ENCODE results near the gene GABPB2. TPM values are rescaled to one million over a fixed set of nuclear protein-coding genes. Genes with fewer than 3 reads are reported as not detected.
A peak's percentile ranks its signal among the peaks of the same experiment; 100 is the strongest.

GABPB2 gene
- total RNA-seq, 1 donor from 2014 or later = 14.1 TPM

GRCh38 chr1:151128800-151129199 lies 58.2 kb downstream of the GABPB2 start:
- ATAC-seq (no peak), DNase-seq (no peak)
- intact Hi-C loops (cut with DNase I) = no loop called here
- TF ChIP-seq CTCF (IDR thresholded peaks at IDR 0.05) = no peak
- Histone ChIP-seq H3K9me3 (no peaks in the 10 kb centered on the region), H3K27ac (no peak overlapping the region), H3K27me3 (ENCODE audit: low read depth) (no peaks in the 10 kb centered on the region), H3K36me3 (no peaks in the 10 kb centered on the region), H3K4me1 (peaks cover 23% of the 10 kb centered on the region), H3K4me3 (no peak overlapping the region)

- H3K27me3 ChIP-seq (ENCODE audit: low read depth) = no peaks in the 10 kb centered on the region
- ATAC-seq (peak; percentile 93 to 94), DNase-seq (peak; percentile 89)
- H3K4me3 ChIP-seq = peak overlapping the region; percentile 51
- peak overlapping the region; percentile 8 for H3K27ac ChIP-seq
- TF ChIP-seq CTCF (IDR thresholded peaks at IDR 0.05) = no peak
- H3K4me1 ChIP-seq = peaks cover 23% of the 10 kb centered on the region
- H3K36me3 ChIP-seq = no peaks in the 10 kb centered on the region
- intact Hi-C loops (cut with DNase I) = no loop called here
- H3K9me3 ChIP-seq = no peaks in the 10 kb centered on the region
These were observed 60.5 kb downstream of the GABPB2 start for GRCh38 chr1:151130987-151131586.

GRCh38 chr1:151131701-151132334 lies 61.3 kb downstream of the GABPB2 start:
- Histone ChIP-seq H3K9me3 (no peaks in the 10 kb centered on the region), H3K27ac (peak overlapping the region; percentile 36), H3K27me3 (ENCODE audit: low read depth) (no peaks in the 10 kb centered on the region), H3K4me1 (peaks cover 23% of the 10 kb centered on the region), H3K36me3 (peaks cover 5% of the 10 kb centered on the region), H3K4me3 (peak overlapping the region; percentile 51)
- intact Hi-C loops (cut with DNase I) = no loop called here
- TF ChIP-seq CTCF (IDR thresholded peaks at IDR 0.05) = no peak
- DNase-seq (no peak), ATAC-seq (peak; percentile 65 to 75)

GRCh38 chr1:151132335-151133017 lies 61.9 kb downstream of the GABPB2 start:
- intact Hi-C loops (cut with DNase I) = no loop called here
- Histone ChIP-seq H3K27ac (no peak overlapping the region), H3K9me3 (no peaks in the 10 kb centered on the region), H3K4me3 (peak overlapping the region; percentile 51), H3K36me3 (peaks cover 5% of the 10 kb centered on the region), H3K27me3 (ENCODE audit: low read depth) (no peaks in the 10 kb centered on the region), H3K4me1 (peaks cover 23% of the 10 kb centered on the region)
- DNase-seq (no peak), ATAC-seq (peak; percentile 3 to 18)
- no peak for TF ChIP-seq CTCF (IDR thresholded peaks at IDR 0.05)

GRCh38 chr1:151133018-151133806 lies 62.7 kb downstream of the GABPB2 start:
- no peak for TF ChIP-seq CTCF (IDR thresholded peaks at IDR 0.05)
- no peak for DNase-seq

More at GRCh38 chr1:151133018-151133806, 62.7 kb downstream of the GABPB2 start:
- ATAC-seq = no peak
- Histone ChIP-seq H3K27me3 (ENCODE audit: low read depth) (no peaks in the 10 kb centered on the region), H3K36me3 (peaks cover 5% of the 10 kb centered on the region), H3K4me3 (no peak overlapping the region), H3K9me3 (no peaks in the 10 kb centered on the region), H3K4me1 (peaks cover 23% of the 10 kb centered on the region), H3K27ac (no peak overlapping the region)
- intact Hi-C loops (cut with DNase I) = no loop called here

All from lower lobe of right lung (tissue), 2 donors.